Lung microvascular endothelial cell (primary cell): ENCODE data around the gene TLE4. TPM values are rescaled to one million over a fixed set of nuclear protein-coding genes. Genes with fewer than 3 reads are reported as not detected.
"Not testable (repeated sequence)": the region's sequence is repeated elsewhere in the genome, so short reads cannot be mapped to it uniquely, and the experiment has no call there.

Experiments used
- DNase-seq, 2 donors: peaks; one replicate each; pipeline versions ENCODE4 v3.0.0 to v3.0.0-alpha.2; 2010; ENCODE audit warnings: low read depth in 2 of 2
- total RNA-seq: library from RNA; depleted of rRNA; stranded (reverse); fragments of >200 nt; gene quantifications from 2 replicates; pipeline ENCODE4 v1.2.1, GENCODE V29; 2014

Gene TLE4
- total RNA-seq, 1 donor from 2014 or later: 16.9 TPM

DNA sequence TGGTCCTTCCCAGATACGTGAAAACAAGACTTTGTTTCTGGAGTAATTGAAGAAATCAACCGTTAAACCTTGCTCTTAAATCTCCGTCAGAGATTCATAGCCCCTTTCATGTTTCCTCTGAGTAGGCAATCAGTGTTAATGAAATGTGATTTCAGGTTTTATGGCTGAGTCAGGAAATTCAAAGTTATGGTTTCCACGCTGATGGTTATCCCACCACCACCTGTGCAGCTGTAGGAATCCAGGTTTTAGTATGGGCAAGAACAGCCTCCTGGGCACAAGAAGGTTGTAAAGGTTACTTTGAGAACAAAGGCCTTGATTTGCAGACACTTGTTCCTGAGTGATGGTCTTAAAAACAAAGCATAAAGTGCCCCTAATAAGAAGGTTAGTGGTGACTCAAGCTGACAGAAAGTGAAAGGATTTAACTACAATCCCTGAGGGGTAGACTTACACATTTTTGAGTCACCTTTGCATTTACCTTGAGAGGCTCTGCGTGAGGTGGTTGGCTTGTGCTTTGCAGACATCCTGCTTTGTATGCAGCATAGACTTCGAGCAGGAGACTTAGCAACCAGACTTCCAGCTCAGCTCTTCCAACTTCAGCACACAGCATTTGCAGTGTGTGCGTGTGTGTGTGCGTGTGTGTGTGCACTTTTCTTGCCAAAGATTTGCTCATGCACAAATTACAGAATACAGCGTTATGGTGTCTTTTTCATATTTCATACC is 159.6 kb downstream of the TLE4 start:
- DNase-seq: no peak

DNA sequence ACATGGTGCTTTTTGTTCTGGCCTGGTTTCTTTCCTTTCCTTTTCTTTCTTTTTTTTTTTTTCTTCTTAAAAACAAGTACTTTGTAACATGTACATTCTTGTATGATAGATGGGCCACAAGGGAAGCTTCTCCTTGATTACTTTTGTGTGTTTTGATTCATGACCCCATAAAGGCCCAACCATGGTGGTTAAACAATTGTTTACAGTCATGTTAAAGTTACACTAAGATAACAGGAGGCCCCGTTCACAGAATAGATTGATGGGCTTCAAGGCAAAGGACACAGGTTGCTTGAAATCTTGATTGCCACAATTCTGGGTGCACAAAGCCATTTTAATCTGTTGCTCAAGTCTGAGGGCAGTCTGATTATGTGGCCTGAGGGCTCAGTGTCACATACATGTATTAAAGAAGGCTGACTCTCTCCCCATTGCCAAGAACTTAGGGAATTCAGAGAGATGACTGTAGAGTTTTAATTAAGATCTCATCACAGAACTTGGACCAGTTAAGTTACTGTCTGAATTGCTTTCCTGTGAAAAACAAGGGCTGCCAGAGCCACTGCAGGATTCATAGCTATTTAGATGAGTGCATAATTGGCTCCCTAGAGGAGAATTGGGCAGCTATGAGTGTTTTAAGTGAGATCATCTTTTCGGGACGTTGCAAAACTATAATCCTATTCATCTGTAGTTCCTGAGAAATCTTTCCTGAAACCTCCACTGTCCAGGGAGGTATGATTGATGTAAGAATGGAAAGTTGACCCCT is 163.4 kb downstream of the TLE4 start:
- no peak for DNase-seq

DNA sequence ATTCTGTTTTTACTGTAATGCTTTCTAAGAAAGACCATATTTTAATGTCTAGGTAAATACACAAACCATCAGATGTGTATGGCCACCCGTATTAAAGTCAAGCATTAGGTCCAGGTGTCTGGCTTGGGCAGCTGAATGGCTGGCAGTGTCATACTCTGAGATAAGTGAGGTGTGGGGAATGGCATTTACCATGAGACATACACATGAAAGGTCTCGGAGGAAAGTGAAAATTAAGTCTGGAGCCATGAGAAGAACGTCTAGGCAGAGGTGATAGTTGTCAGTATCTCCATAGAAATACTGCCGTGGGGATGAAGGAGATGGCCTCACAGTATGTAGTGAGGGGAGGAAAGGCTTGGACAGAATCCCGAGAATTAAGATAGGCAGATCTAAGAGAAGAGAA is 164.3 kb downstream of the TLE4 start:
- DNase-seq: no peak

DNA sequence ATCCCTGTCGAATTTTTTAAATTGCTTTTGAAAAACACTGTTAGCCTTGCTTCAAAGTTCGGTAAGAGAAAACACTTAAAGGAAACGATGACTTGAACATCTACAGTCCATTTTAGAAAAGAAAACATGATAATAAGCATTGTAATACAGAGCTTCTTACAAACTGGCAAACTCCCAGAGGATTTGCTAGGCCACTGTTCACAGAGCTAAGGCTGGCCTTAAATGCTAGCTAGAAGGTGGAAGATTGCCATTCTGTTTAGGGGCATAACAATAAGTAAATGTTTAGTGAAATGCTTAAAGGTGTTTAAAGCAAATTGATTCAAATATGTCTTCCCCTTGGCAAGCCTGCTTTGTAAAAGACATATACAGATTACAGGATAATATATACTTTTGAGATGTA is 169.6 kb downstream of the TLE4 start:
- DNase-seq: no peak

DNA sequence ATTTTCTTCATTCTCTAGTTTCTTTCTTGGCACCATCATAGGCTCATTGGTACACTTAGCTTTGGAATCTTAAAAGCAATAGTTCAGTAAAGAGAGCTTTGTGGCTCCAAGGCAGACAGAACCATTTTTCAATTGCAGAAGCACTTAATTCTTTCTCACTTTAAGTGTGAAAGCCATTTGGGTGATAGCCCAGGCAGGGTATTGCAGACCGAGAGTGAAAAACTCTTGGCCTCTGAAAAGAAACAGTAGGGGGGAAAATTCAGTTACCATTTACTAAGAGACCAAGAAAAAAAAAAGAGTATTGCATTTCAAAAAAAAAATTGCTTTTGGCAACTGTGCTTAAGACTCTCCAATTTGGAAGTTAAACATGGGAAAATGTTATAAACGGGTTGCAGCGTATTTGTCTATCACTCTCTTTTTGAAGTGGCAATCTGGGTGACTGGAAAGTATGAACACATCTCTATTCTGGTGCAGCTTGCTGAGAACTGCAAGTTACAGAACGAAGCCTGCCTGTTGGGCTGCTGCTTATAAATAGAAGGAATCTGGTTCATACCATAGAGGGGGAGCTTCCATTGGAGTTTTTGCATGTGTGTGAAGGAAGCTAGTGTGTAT is 170.5 kb downstream of the TLE4 start:
- DNase-seq: no peak

DNA sequence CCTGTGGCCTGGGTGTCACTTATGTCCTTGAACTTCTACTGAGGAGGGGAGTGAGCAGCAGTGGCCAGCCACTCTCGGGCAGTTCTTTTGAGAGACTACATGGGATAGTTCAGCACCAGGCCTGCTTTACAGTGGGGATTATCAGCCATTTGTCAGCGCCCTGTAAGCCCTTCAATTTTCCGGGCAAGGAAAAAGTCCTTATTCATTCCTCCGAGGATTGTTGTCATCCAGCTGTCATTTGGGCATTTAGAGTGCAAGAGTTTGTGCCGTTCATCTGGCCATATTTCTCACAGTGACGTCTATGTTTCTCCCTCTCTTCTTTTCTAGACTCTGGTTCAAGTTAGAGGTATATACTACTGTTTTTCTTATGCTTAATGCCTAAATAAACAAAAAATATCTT is 172.8 kb downstream of the TLE4 start:
- DNase-seq: no peak

DNA sequence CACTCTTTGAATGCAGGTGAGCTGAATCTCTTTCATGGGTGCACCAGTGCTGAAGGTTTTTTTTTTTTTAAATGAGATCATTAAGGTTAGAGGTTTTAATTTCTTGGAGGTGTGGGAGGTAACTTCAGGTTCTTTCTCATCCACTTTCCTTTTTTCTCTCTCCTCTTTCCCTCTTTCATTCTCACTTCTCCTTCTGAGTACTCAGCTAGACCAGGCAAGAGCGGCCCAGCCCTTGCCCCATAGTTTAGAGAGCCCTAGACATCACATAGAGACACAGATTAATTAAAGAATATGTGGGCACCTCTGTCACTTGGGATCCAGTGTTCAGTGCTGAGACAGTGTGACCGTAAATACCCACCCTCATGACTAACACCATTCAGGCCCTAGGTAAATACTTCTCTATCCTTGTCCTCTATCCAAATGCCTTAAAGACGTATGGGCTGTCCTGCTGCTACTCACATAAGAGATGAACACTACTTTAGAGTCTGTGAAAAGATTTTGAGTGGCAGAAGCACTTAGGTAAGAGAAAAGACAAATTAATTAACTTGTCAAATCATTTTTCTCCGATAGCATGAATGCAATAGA is 174.1 kb downstream of the TLE4 start:
- no peak for DNase-seq

DNA sequence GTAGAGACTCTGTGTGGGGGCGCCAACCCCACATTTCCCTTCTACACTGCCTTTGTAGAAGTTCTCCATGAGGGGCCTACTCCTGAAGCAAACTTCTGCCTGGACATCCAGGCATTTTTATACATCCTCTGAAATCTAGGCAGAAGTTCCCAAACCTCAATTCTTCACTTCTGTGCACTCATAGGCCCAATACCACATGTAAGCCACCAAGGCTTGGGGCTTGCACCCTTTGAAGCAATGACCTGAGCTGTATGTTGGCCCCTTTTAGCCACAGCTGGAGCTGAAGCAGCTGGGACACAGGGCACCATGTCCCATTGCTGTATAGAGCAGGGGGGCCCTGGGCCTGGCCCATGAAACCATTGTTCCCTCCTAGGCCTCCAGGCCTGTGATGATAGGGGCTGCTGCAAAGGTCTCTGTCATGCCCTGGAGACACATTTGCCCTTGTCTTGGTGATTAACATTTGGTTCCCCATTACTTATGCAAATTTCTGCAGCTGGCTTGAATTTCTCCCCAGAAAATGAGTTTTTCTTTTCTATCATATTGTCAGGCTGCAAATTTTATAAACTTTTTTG is 180.2 kb downstream of the TLE4 start:
- not testable (repeated sequence) for DNase-seq

DNA sequence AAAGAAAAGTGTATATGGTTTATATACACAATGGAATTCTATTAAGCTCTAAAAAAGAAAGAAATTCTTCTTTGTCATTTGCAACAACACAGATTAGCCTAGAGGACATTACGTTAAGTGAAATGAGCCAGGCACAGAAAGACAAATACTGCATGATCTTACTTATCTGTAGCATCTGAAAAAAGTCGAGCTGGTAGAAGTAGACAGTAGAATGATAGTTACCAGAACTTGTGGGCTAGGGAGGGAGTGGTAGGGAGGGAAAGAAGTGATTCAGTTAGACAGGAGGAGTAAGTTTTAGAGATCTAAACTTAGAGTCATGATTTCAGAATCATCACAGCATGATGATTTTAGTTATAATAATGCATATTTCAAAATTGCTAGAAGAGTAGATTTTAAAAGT is 184.6 kb downstream of the TLE4 start:
- DNase-seq: no peak

DNA sequence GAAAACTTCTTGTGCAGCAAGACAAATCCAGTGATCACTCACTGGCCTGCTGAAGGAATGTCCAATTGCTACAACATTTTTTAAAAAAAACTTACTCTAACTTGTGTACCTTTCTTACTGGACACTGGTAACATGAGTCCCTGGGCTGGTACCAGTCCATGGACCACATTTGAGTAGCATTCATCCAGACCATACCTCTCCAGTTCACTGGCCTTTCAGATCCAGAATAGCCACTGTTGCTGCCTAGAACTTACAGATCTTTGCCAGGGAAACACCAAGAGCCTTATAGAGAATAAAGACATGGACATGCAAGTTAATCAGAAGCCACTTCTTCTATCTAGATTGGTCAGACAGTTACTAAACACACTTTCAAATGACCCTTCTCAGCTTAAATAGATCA is 185.3 kb downstream of the TLE4 start:
- no peak for DNase-seq

DNA sequence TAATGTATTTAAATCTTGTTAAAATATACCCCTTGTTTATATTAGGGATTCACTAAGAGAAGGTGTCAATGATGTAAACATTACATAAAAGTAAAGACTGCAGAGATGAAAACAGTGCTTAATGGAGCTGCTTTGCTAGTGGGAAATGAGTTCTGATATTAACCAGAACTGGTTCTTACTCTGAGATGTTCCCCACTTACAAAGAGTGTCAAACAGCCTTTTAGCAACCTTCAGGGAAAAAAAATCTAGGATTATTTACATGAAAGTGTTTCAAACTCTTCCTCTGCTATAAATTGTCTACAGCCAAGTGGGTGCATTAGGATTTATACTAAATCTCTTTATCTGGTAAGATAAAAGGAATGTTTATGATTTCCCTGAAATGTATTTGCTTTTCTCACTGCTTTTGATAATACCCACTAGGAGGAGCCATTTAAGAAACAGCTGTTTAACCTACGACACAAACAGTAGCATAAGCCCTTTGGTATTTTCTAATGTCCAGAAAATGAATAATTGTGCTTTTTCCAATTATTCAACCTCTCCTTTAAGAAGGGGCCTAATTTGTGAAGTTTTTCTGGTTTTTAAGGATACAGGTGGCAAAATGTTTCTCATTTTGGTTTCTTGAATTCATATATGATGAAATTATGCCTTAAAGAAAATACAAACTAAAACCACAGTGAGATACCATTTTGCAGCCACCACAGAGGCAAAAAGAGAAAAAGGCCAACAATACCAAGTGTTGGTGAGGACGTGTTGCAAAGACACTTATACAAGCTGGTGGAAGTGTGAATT is 186.3 kb downstream of the TLE4 start:
- peak; percentile 12 to 19 for DNase-seq

DNA sequence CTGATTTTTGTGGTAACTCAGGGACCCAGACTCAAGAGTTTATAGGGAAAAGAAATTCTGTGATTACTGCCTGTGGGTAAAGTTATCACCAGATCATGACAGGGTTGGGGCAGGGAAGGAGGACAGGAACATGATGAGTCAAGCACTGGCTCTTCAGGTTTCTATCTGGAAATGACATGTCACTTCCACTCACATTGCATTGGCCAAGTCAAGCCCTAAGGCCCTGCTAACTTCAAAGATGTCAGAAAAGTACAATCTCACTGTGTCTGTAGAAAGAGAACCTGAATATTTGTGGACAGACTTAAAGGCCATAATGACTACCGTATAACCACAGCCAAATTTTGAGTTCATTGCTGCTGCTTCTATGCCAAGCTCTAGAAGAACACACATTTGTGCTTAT is 187.7 kb downstream of the TLE4 start:
- DNase-seq: no peak

DNA sequence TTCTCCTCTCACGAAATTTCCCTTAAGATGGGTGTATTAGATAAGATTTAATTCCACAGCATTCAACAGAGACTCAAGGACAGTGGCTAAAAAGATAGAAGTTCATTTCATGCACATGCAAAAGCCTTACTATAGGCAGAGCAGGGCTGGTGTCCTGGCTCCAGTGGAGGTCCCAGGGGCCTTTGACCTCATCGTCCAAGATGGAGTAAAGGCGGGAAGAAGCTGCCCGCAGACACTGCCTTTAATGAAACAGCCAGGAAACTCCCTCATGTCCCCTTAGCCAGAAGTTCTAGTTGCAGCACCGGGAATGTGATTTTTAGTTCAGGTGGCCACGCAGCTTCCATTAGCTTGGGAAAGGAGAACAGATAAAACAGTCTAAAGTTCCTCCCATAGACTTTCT is 190.3 kb downstream of the TLE4 start:
- no peak for DNase-seq

DNA sequence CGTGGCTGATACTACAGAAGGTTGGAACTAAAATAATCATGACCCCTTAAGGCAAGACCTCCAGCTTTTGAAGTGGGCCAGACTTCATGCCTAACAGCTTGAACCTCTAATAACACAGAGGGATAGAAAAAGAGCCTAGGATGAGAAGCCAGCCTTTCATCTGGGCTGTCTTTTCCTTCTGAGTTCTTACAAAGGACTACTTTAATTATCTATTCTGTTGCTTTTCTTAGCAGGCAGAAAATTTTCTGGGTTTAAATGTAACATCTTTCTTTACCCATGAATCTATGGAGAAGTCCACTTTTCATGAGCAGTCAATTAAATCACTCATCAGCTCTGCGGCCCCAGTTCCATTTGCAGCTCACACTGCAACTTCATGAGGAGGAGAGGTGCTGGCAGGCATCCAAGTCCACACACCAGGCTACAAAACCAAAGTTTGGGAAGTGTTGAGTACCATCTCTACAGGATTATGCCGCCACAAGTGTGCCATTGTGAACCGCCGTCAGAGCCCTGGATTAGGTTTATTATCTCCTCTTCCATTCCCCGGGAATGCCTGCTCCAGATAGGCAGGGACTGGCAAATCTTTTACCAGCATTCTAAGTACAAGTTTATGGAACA is 192.0 kb downstream of the TLE4 start:
- no peak for DNase-seq

DNA sequence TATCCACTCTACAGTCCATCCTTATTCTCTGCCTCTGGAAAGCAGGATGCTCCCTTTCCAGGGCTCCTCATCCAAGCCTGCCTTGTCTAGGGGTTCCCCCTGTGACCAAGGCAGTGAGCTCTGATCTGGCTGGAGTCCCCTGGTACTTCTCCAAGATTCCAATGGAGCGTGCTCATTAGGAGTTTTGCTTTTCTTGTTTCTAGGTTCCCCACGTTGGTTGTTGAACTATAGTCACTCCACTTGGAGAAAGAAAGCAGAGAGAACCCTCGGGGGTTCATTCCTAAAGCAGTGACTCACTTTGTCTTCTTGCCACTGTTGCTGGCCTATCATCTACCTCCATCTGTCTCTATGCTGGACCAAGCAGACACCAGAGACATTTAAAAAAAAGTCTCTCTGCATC is 192.6 kb downstream of the TLE4 start:
- DNase-seq: no peak

DNA sequence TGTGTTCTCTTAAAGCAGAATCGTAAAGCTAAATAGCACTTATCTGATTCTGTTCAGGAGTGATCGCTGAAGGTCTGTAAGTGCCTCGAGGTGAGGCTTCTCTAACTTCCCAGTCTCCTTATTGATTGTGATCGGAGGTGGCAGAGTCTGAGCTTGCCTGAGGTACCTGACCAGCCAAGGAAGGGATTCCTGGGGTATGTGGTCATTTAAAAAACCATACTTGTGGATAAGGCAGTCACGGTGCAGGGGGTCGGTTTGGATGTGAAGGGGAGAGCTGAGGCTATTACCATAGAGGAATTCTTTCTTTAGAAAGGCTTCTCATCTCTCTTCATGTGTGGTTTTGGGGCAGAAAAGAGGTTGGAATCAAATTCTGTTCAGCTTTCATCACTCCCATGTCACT is 193.7 kb downstream of the TLE4 start:
- DNase-seq: no peak

DNA sequence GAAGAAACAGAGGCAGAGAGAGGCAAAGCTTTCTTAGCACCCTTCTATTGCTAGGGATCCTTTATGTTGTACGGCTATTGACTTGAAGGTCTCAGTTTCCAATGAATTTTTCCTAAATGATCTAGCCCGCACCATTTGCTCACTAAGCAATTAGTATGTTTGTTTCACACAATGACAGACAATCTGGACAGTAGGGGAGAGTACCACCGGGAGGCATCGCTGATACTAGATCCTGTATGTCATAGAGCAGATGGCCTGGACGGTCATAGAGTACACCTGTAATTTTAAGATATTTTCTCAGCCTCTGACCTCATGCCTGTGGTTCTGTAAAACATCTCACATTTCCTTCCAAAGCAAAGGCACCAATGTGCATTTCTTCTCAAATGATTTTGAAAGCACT is 194.3 kb downstream of the TLE4 start:
- DNase-seq: no peak

DNA sequence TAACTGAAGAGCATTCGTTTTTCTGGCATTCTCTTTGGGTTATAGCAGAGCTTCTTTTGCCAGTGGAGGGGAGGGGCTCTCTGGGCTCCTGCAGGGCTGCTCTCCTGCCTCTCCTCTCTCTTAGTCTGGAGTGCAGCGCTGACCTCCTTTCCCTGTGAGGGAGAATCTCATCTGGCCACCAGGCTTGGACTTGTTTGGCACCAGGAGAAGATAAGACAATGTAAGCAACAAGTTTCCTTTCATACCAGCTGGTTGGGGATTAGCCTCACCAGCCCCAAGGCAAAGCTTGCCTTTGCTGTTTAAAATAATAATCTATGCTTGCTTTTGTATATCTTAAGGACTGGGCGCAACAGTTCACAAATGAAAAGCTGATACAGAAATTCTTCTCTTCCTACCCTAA is 196.4 kb downstream of the TLE4 start:
- no peak for DNase-seq

DNA sequence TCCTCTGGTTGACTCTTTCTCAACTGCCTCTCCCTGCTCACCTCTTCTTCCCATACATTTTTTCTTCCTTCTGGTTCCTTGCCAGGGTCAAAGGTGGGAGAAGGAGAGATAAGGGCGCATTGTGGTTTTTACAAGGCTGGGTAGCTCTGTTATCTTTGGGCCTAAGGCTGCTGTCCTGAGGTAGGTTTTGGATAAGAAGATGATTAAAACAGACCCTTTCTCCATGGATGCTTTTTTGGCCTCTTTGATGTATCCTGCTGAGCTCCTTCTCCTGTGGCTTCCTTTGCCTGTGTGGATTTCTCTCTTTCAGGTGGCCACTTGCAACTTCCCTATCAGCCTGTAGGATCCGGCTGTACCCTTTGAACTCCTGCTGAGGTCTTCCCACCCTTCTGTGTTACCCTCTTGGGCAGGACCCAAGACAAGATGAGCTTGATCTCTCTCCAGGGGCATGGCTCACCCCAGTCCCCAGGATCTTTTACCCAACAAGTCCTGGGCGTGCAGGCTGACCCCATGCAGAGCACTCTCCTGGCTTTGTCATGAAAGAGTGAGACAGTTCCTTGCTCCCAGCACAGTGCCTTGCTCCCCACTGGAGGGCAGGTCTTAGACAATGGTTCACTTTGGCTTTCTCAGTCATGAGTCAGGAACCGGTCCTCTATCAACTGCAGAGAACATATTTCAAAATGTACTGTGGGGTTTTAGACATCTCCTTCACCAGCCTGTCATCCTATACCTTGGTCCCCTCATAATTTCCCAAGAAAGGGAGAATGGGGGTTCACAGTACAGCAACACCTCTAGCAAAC is 197.9 kb downstream of the TLE4 start:
- no peak for DNase-seq

DNA sequence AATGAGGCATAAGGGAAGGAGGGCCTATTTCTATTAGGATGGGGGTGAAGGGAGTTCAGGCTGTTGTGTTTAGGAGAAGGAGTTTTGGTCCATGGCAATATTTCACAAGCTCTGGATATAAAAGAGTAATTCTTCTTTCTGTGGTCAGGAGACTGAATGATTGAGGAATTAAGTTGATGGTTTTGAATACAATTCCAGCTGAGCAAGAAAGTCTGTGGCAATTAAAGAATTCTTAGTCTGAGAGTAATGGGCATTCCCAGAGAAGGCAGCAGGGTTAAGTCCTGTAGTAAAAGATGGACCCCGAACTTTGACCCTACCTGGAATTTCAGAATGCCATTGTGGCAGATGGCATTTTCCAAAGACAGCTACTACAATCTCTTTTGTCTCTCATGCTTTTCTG is 202.6 kb downstream of the TLE4 start:
- DNase-seq: no peak
